Gastroesophageal sphincter (tissue), 3 donors: ENCODE measurements around the gene OSTC.

ENCODE experiments used
- CTCF ChIP-seq, 4 experiments: fragments of 200-600 bp in 2 of 4; fragments of 450-650 bp in 2 of 4; sonication (generic) in 1 of 4; IDR thresholded peaks; one replicate each; pipeline ENCODE4 v1.5.1; 2017 to 2019; ENCODE audit warnings: antibody characterized with exemption in 4 of 4, mild to moderate bottlenecking in 2 of 4, moderate library complexity in 2 of 4
- POLR2A ChIP-seq, 2 donors: fragments of 450-650 bp; IDR thresholded peaks; one replicate each; pipeline ENCODE4 v1.6.1; 2017; ENCODE audit warnings: antibody characterized with exemption in 2 of 2, mild to moderate bottlenecking in 2 of 2, moderate library complexity in 1 of 2

GRCh38 chr4:108626056-108626455, 24.3 kb upstream of the OSTC start:
- TF ChIP-seq CTCF (IDR thresholded peaks at IDR 0.05) (no peak), POLR2A (IDR thresholded peaks at IDR 0.05) (no peak)
